ENCODE measurements around the gene POU6F1.

POU6F1 gene

DNA sequence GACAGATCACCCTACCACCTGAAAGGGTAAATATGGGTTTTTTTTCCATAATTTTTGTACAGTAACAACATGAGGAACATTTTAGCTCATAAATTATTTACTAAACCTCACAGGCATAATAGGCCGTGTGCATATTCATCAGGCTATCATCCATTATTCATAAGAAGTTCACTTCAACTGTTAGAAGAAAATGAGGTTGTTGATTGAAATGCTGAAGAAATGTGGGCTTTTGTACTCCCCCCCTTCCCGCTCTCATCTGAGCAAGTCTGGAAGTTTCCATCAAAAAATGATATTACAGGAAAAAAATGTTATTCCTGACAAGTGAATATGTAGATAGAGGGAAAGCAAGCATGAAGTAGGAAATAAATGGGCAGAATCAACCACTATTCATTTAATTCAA is 7.9 kb upstream of the POU6F1 start:
- TF ChIP-seq ZNF704 (tag by site-specific recombination; IDR thresholded peaks at IDR 0.05) (no peak), KLF1 (tag by site-specific recombination; IDR thresholded peaks at IDR 0.05) (no peak), ZFHX2 (tag by site-specific recombination; conservative IDR thresholded peaks at IDR 0.05) (no peak), ZNF837 (tag by site-specific recombination; IDR thresholded peaks at IDR 0.05) (no peak), ZNF121 (tag by site-specific recombination; IDR thresholded peaks at IDR 0.05) (no peak), ZBTB1 (tag by site-specific recombination; IDR thresholded peaks at IDR 0.05) (no peak), ZNF221 (tag by site-specific recombination; IDR thresholded peaks at IDR 0.05; ENCODE audit: borderline replicate concordance) (no peak)
- Histone ChIP-seq H3K27ac (ENCODE audit: extremely low read depth, low read depth, low read length) (no peak overlapping the region), H3K4me3 (ENCODE audit: low read depth, low read length) (no peak overlapping the region), H3K36me3 (ENCODE audit: control insufficient read depth in 2 of 2, insufficient read depth in 1 of 2, low read length in 2 of 2) (peaks cover 0 to 5% of the 10 kb centered on the region in 2 experiments; a peak in 1 of 3 replicates), H3K9me3 (ENCODE audit: control insufficient read depth, insufficient read depth, low read depth, low read length) (no peaks in the 10 kb centered on the region), H3K4me1 (ENCODE audit: control insufficient read depth, insufficient read depth, low read length) (peaks cover 5% of the 10 kb centered on the region)
- POLR2A ChIA-PET = interaction anchor here (0.6 kb wide), 1 partner anchor 99 kb away, joined by 3 read pairs; no protein-coding TSS in a partner anchor
- CTCF ChIA-PET = interaction anchor here (0.7 kb wide), 2 partner anchors 27 to 125 kb away, joined by 3 read pairs; no protein-coding TSS in a partner anchor

DNA sequence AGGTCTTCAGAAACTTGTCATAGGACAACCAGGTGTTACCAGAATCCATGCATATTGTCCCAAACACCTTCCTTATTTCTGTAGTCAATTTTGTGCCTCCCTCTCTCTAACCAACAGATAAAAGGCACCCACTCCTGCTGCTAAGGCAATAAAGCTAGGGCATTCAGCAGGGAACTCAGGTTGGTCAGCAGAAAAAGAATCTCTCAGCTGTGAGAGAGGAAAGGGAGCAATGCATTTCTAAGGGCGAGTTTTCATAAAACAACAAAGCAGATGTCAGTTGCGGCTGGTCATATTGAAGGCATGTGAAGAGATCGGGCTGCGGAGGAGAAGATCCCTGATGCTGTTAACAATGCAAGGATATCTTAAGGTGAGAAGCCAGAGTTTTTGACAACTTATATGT is 7.4 kb upstream of the POU6F1 start:
- Histone ChIP-seq H3K4me1 (ENCODE audit: control insufficient read depth, insufficient read depth, low read length) (peaks cover 5% of the 10 kb centered on the region), H3K36me3 (ENCODE audit: control insufficient read depth in 2 of 2, insufficient read depth in 1 of 2, low read length in 2 of 2) (peaks cover 0 to 5% of the 10 kb centered on the region in 2 experiments; a peak in 1 of 3 replicates), H3K4me3 (ENCODE audit: low read depth, low read length) (no peak overlapping the region), H3K27ac (ENCODE audit: extremely low read depth, low read depth, low read length) (no peak overlapping the region), H3K9me3 (ENCODE audit: control insufficient read depth, insufficient read depth, low read depth, low read length) (no peaks in the 10 kb centered on the region)
- TF ChIP-seq ZBTB44 (tag by site-specific recombination; IDR thresholded peaks at IDR 0.05) (no peak), ZNF837 (tag by site-specific recombination; IDR thresholded peaks at IDR 0.05) (no peak), ZNF645 (tag by site-specific recombination; IDR thresholded peaks at IDR 0.05) (no peak), ZNF510 (tag by site-specific recombination; IDR thresholded peaks at IDR 0.05; ENCODE audit: insufficient replicate concordance) (no peak), ZNF473 (tag by site-specific recombination; IDR thresholded peaks at IDR 0.05) (no peak), ZNF10 (tag by site-specific recombination; IDR thresholded peaks at IDR 0.05) (no peak), KLF16 (tag by site-specific recombination; IDR thresholded peaks at IDR 0.05) (no peak), ZNF157 (tag by site-specific recombination; IDR thresholded peaks at IDR 0.05) (no peak), ZSCAN16 (tag by site-specific recombination; IDR thresholded peaks at IDR 0.05) (no peak), ZNF19 (tag by site-specific recombination; IDR thresholded peaks at IDR 0.05; ENCODE audit: low read depth) (no peak)
- TF ChIP-seq, protein P1, sequence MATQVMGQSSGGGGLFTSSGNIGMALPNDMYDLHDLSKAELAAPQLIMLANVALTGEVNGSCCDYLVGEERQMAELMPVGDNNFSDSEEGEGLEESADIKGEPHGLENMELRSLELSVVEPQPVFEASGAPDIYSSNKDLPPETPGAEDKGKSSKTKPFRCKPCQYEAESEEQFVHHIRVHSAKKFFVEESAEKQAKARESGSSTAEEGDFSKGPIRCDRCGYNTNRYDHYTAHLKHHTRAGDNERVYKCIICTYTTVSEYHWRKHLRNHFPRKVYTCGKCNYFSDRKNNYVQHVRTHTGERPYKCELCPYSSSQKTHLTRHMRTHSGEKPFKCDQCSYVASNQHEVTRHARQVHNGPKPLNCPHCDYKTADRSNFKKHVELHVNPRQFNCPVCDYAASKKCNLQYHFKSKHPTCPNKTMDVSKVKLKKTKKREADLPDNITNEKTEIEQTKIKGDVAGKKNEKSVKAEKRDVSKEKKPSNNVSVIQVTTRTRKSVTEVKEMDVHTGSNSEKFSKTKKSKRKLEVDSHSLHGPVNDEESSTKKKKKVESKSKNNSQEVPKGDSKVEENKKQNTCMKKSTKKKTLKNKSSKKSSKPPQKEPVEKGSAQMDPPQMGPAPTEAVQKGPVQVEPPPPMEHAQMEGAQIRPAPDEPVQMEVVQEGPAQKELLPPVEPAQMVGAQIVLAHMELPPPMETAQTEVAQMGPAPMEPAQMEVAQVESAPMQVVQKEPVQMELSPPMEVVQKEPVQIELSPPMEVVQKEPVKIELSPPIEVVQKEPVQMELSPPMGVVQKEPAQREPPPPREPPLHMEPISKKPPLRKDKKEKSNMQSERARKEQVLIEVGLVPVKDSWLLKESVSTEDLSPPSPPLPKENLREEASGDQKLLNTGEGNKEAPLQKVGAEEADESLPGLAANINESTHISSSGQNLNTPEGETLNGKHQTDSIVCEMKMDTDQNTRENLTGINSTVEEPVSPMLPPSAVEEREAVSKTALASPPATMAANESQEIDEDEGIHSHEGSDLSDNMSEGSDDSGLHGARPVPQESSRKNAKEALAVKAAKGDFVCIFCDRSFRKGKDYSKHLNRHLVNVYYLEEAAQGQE (tag by site-specific recombination; IDR thresholded peaks at IDR 0.05) = no peak
- TF ChIP-seq, protein P2, sequence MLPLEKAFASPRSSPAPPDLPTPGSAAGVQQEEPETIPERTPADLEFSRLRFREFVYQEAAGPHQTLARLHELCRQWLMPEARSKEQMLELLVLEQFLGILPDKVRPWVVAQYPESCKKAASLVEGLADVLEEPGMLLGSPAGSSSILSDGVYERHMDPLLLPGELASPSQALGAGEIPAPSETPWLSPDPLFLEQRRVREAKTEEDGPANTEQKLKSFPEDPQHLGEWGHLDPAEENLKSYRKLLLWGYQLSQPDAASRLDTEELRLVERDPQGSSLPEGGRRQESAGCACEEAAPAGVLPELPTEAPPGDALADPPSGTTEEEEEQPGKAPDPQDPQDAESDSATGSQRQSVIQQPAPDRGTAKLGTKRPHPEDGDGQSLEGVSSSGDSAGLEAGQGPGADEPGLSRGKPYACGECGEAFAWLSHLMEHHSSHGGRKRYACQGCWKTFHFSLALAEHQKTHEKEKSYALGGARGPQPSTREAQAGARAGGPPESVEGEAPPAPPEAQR (tag by site-specific recombination; IDR thresholded peaks at IDR 0.05) = no peak
- POLR2A ChIA-PET = no interaction called here
- CTCF ChIA-PET = interaction anchor here (0.7 kb wide), 1 partner anchor 28 kb away, joined by 3 read pairs; no protein-coding TSS in a partner anchor

Data from HEK293 (cell line).